GM18951 (cell line): ENCODE data around the gene DIAPH1.

Experiments used
- POLR2A ChIP-seq: IDR thresholded peaks from 4 replicates; pipeline ENCODE4 v1.6.1; 2011; ENCODE audit warnings: mild to moderate bottlenecking; ENCODE audit not compliant: insufficient read length, insufficient read depth; ENCODE audit errors: extremely low read depth
- in situ Hi-C: fragments of 300-500 bp; cut with MboI; formaldehyde crosslinking; loops from one replicate; pipeline ENCODE4 v1.12.0; 2022; ENCODE audit warnings: low sequenced_read_pairs, mixed read lengths, inconsistent platforms; ENCODE audit not compliant: unreplicated experiment

Gene DIAPH1

DNA sequence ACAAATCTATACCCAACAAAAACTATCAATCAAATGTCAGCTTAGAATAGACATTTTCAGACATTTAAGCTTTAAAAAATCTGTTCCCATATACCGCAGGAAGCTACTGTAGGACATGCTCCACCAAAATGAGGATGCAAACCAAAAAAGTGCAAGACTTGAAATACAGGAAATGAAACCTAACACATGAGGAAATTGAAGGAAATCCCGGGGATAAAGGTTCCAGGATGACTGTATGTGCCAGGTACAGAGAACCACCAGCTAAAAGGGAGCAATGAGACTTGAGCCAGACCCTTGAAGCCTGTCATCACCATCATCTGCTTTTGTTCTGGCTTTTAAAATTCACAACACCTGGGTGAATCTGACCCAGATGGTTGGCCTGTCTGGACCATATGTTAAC is 21.4 kb downstream of the DIAPH1 start:
- in situ Hi-C loops: no loop called here
- no peak for TF ChIP-seq POLR2A

DNA sequence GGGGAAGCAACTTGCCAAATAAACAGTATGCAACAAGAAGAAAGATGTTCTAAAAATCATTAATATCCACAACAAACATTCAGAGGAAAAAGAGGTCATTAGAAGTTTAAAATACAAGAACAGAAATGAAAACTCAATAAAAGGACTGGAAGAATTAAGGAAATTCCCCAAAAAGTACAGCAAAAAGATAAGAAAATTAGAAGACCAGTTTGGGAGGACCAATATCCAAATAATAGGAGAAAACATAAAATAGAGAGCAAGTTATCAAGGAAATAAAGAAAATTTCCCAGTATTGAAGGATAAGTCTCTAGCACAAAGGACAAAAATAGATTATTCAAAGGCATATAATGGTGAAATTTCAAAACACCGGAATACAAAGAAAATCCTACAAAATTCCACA is 21.9 kb downstream of the DIAPH1 start:
- in situ Hi-C loops: no loop called here
- TF ChIP-seq POLR2A: no peak

DNA sequence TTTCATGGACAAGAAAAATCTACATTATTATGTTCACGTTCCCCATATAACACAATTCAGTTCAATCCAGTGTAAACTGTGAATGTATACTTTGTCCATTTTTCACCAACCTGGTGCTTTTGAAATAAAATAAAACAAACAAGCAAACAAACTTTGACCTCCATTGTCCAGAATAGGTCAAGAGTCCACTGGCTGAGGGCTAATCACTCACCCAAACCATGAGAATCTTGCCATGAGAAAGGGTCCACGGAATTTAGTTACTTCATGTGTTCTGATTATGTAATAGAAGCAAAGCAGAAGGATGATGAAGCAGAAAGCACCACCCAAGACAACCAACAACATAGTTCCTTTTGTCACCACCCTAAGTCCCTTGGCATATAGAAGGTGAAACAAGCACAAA is 28.7 kb downstream of the DIAPH1 start:
- in situ Hi-C loops: no loop called here
- TF ChIP-seq POLR2A: no peak

DNA sequence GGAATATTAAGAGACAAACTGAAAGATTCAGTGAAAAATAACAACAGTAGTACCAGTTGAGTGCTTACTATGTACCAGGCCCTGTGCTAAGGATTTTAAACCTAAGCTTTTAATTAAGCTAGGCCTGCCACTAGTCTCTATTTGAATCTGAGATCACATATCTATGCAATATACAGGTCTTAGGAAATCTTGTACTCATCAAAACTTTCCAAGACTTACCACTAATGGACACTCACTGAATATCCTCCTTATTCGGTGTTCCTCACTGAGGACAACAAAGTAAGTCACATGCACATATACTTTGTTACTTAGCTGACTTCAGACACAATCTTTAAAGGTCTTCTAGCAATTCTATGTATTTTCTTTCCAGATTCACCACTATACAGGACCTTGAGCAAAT is 32.6 kb downstream of the DIAPH1 start:
- in situ Hi-C loops: loop anchor here (5.0 kb wide), 1 partner anchor 36 kb away; no protein-coding TSS in a partner anchor
- TF ChIP-seq POLR2A: no peak

DNA sequence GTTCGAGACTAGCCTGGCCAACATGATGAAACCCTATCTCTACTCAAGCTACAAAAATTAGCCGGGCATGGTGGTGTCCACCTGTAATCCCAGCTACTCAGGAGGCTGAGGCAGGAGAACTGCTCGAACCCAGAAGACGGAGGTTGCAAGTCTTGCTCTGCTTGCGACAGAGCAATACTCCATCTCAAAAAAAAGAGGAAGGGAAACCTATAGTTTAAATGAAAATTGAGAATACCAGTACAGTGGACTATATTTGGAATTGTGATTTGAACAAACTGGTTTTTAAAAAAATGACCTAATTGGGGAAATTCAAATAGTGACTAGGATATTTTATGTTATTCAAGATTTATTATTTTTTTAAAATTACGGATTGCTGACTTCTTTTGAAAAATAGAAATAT is 33.2 kb downstream of the DIAPH1 start:
- in situ Hi-C loops: loop anchor here (5.0 kb wide), 1 partner anchor 37 kb away; no protein-coding TSS in a partner anchor
- TF ChIP-seq POLR2A: no peak

DNA sequence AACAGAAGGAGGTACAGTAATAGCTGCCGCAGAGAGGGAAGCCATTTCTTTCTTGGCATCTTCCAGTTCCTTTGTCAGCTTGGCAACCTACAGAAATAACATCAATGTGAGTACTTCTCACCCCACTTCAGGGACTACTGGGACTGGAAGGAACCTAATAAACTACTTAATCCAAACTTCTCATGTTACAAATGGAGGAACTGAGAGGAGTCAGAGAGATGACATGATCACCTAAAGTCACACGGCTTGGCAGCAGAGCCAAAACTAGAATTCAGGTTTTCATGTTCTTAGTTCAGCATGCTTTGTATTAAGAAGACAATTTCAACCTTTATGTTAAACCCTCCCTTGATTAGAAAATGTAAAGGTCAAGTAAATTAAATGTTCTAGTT is 44.7 kb downstream of the DIAPH1 start:
- TF ChIP-seq POLR2A: no peak
- in situ Hi-C loops: no loop called here

DNA sequence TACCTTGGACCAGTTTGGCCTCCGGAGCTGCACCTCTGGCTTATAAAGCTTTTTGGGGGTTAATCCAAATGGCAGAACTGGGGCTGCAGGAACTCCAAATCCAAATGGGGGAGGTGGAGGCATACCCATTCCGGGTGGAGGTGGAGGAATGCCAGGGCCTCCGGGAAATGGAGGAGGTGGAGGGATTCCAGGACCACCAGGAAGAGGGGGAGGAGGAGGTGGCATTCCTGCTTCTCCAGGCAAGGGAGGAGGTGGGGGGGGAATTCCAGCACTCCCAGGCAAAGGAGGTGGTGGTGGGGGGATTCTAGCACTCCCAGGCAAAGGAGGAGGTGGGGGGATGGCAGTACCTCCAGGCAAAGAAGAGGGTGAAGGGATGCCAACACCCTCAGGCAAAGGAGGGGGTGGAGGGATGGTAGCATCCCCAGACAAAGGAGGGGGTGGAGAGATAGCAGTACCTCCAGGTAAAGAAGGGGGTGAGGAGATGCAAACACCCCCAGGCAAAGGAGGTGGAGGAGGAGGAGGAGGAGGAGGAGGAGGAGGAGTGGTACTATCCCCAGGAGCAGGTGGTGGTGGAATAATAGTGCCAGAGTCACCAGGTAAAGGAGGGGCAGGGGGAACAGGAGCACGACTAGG is 45.2 kb downstream of the DIAPH1 start:
- no peak for TF ChIP-seq POLR2A
- in situ Hi-C loops: no loop called here

DNA sequence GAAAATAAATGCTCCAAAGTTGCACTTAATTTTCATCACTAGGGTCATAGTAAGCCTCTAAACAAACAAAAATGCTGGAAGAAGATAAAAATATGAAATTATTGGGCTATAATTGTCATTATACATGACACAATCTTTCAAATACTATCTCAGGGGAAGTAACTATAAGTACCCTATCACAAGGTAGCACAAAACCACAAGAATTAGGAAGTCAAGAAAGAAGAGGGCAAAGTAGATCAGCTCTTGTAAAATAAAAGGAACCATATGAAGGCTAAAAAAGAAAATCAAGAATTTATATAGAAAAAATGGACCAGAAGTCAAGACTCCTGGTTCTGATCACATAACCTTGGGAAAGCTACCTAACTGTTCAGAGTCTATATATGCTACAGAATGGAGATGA is 48.1 kb downstream of the DIAPH1 start:
- TF ChIP-seq POLR2A: no peak
- in situ Hi-C loops: no loop called here

DNA sequence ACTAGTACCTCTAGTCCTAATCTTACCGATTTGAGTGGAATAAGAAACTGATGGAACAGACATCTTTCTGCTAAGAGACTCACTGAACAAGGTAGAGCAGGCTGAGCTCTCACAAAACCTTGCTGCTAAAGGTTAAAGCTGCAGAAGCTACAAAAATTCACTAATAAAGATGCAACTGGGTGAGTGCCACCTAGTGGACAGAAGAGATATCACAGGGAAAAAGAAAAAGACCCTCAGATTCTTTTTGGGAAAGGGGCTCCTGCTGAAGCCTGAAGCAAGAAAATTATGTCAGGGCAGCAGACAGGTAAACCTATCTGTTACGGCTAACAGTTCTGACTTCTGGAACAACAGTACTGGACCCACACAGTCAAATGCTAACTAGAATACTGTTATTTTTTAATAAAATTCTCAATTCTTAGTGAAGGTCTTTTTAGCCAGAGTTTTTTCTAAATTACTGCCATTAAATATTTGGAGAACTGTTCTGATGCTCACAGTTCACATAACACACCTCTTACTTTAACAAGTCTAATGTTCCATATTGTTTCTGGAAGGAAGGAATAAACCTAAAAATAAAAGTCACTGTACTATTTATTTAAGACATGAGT is 51.2 kb downstream of the DIAPH1 start:
- in situ Hi-C loops: no loop called here
- no peak for TF ChIP-seq POLR2A

DNA sequence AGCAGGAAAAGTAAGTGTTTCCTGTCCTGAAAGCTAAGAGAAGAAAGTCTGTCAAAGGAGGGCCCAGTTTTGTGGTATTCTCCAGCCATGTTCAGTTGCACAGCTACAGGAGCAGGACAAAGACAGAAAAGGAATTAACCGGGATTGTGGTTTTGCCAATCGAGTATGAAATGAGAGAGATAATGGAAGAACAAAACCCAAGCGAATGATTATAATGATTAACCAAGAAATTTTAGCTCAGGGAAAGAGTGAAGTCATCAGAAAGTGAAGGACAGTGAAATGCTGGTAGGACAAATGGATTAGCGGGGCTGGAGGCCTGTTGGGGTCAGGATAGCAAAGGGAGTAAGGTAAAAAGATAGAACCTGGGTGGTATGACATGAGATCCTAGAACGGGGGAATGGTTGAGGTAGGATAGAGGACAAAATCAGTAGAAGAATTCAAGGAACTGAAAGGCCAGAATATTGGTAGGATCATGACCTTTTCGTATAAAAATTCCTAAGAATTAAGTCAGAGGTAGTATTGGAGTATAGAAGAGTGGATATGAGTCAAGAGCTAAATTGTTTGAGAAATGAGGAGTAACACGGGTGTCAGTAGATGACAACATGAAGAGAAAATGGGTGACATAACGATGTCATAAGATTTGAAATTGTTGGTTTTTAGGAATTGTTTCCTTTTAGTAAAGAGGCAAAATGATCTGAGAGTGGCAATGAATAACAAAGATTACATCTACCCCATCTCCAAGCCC is 52.8 kb downstream of the DIAPH1 start:
- TF ChIP-seq POLR2A: no peak
- in situ Hi-C loops: no loop called here

DNA sequence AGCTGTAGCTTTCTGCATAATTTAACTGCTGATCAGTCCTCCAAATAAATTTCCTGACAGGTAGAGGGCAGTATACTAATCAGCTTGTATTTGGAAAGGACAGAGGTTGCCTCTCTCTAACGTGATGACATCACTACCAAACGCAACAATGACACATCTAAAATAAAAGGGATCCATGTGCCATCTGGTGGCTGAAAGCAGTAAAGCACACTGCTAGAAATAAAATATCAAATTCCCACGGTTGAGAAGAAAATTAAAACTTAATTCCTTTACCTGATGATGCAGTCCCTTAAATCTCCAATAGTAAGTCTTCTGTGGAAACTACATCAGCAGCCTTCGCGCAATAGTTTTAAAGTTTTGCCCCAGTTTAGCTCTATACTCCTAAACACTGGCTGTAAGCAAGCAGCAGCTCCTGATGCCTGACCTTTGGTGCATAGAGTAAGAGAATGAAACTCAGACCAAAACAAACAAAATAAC is 54.5 kb downstream of the DIAPH1 start:
- in situ Hi-C loops: loop anchor here (5.0 kb wide), 1 partner anchor 147 kb away; the partner anchor contains the start of gene PCDHGB7

DNA sequence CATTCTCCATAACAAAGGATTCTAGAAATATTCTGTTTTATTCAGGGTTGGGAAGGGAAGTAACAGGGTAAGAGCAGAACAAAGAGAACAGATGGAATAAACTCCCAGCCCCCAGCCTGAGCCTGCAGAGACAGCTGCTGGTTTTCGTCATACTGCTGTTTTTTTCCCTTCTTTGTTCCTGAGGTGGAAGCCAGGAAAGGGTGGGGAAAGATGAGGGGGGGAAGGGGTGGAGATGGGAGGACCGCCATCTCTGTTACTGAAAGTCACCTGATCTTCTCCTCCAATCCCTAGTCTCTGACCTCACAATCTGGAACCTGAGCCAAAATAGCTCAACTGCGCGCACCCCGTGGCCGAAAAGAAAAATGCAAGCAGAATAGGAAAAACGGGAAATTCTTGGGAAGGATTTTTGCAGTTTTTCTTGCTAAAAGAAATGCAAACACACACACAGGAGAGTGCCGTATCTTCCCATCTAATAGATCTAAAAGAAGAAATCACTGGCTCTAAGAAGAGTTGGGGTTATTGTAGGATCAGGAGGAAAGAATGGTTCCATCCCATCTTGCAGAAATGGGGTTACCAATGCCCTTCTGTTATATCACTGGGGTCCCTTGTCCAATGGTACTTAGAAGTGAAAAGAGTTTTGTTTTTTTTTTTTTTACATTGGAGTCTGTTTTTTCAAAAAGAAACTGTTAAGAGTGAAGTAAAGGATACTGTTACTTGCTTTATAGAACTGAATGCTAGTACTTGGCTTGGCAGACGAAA is 57.9 kb downstream of the DIAPH1 start:
- no peak for TF ChIP-seq POLR2A
- in situ Hi-C loops: loop anchor here (5.0 kb wide), 1 partner anchor 144 kb away; the partner anchor contains the start of gene PCDHGB7

More for the DNA sequence above, 54.5 kb downstream of the DIAPH1 start:
- TF ChIP-seq POLR2A: no peak

DNA sequence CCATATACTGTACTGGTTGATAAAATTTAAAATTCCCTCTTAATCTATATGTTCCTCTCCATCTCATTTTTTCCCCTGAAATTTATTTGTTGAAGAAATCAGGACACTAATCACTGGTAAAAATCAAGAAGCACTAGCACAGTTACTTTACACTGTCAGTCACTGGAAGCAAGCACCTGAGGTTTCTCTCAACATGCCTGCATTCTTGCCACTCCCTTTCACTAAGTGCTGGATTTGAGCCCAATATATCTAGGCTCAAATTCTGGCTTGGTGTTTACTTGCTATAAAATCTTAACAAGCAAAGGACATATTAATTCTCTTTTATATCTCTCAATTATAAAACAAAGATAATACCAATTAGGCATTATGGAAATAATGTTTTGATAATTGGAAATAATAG is 58.6 kb downstream of the DIAPH1 start:
- in situ Hi-C loops: loop anchor here (5.0 kb wide), 1 partner anchor 143 kb away; the partner anchor contains the start of gene PCDHGB7
- TF ChIP-seq POLR2A: no peak
